ENCODE results near the gene FPR3. TPM values are rescaled to one million over a fixed set of nuclear protein-coding genes. Genes with fewer than 3 reads are reported as not detected.

The FPR3 gene
- total RNA-seq, 6 experiments from 2014 or later: 2.2 to 13.9 (median 4.6) TPM

- Histone ChIP-seq H3K4me3 (no peak overlapping the region), H3K27me3 (no peaks in the 10 kb centered on the region), H3K27ac (no peak overlapping the region), H3K36me3 (no peaks in the 10 kb centered on the region), H3K4me1 (peaks cover 0 to 3% (median 0%) of the 10 kb centered on the region in 4 donors), H3K9me3 (no peaks in the 10 kb centered on the region)
- no peak for TF ChIP-seq CTCF (IDR thresholded peaks at IDR 0.05)
- TF ChIP-seq POLR2A (IDR thresholded peaks at IDR 0.05): no peak
- 56% methylated on average over 2 of the region's 2 CpGs for WGBS (ENCODE audit: insufficient coverage, low coverage, low lambda C conversion rate, missing lambda C conversion rate)
- DNase-seq (no peak), ATAC-seq (no peak)
- intact Hi-C loops (cut with DNase I): no loop called here
Measured at GRCh38 chr19:51779703-51780102, 15.3 kb upstream of the FPR3 start.

- H3K4me1 ChIP-seq: peaks cover 0 to 3% (median 0%) of the 10 kb centered on the region in 4 donors
- 22% methylated on average over 2 of the region's 2 CpGs for WGBS (ENCODE audit: insufficient coverage, low coverage, low lambda C conversion rate, missing lambda C conversion rate)
- no peak overlapping the region for H3K27ac ChIP-seq
- H3K9me3 ChIP-seq: no peaks in the 10 kb centered on the region
- no peak for TF ChIP-seq POLR2A (IDR thresholded peaks at IDR 0.05)
- no peak for TF ChIP-seq CTCF (IDR thresholded peaks at IDR 0.05)
- H3K27me3 ChIP-seq: no peaks in the 10 kb centered on the region
- H3K4me3 ChIP-seq: no peak overlapping the region
- H3K36me3 ChIP-seq: no peaks in the 10 kb centered on the region
- intact Hi-C loops (cut with DNase I): no loop called here
- ATAC-seq (no peak), DNase-seq (no peak)
Measured at GRCh38 chr19:51780270-51780669, 14.7 kb upstream of the FPR3 start.

GRCh38 chr19:51781999-51782398, 13.0 kb upstream of the FPR3 start:
- ATAC-seq (no peak), DNase-seq (no peak)
- intact Hi-C loops (cut with DNase I): no loop called here
- no peaks in the 10 kb centered on the region for H3K9me3 ChIP-seq
- no peak for TF ChIP-seq CTCF (IDR thresholded peaks at IDR 0.05)
- no peak for TF ChIP-seq POLR2A (IDR thresholded peaks at IDR 0.05)
- peaks cover 0 to 3% (median 0%) of the 10 kb centered on the region in 4 donors for H3K4me1 ChIP-seq
- H3K27ac ChIP-seq: no peak overlapping the region
- no peak overlapping the region for H3K4me3 ChIP-seq
- no peaks in the 10 kb centered on the region for H3K36me3 ChIP-seq
- H3K27me3 ChIP-seq: no peaks in the 10 kb centered on the region
- 32% methylated on average over 3 of the region's 3 CpGs for WGBS (ENCODE audit: insufficient coverage, low coverage, low lambda C conversion rate, missing lambda C conversion rate)

- intact Hi-C loops (cut with DNase I): no loop called here
- no peaks in the 10 kb centered on the region for H3K9me3 ChIP-seq
- no peaks in the 10 kb centered on the region for H3K36me3 ChIP-seq
- no peak overlapping the region for H3K27ac ChIP-seq
- WGBS (ENCODE audit: insufficient coverage, low coverage, low lambda C conversion rate, missing lambda C conversion rate): 33% methylated on average over 3 of the region's 3 CpGs
- ATAC-seq (peak in 2 of 4 donors; percentile 50 to 57), DNase-seq (no peak)
- no peaks in the 10 kb centered on the region for H3K27me3 ChIP-seq
- TF ChIP-seq POLR2A (IDR thresholded peaks at IDR 0.05) (no peak), CTCF (IDR thresholded peaks at IDR 0.05) (peak in 1 of 4 donors; percentile 4)
- no peaks in the 10 kb centered on the region for H3K4me1 ChIP-seq
- no peak overlapping the region for H3K4me3 ChIP-seq
Measured at GRCh38 chr19:51783372-51783771, 11.6 kb upstream of the FPR3 start.

Data from right lobe of liver (tissue), 6 donors.